D721Med (cell line): ENCODE data around the gene EEF2.
"Not testable (repeated sequence)": the region's sequence is repeated elsewhere in the genome, so short reads cannot be mapped to it uniquely, and the experiment has no call there.

ENCODE experiments used
- DNase-seq: peaks from one replicate; pipeline ENCODE4 v3.0.0; 2011; ENCODE audit warnings: low spot score; ENCODE audit not compliant: insufficient read length
- FAIRE-seq: peaks from 2 replicates; lab custom pipeline; 2011; peaks lifted over from hg19 to GRCh38; lab: Jason Lieb, UNC
- TF ChIP-seq, protein P1 (sequence below): IDR thresholded peaks from 2 replicates; pipeline ENCODE4 v1.5.1; 2012; ENCODE audit warnings: mild to moderate bottlenecking, control low read depth; ENCODE audit not compliant: insufficient read depth; ENCODE audit errors: missing control alignments

The EEF2 gene

DNA sequence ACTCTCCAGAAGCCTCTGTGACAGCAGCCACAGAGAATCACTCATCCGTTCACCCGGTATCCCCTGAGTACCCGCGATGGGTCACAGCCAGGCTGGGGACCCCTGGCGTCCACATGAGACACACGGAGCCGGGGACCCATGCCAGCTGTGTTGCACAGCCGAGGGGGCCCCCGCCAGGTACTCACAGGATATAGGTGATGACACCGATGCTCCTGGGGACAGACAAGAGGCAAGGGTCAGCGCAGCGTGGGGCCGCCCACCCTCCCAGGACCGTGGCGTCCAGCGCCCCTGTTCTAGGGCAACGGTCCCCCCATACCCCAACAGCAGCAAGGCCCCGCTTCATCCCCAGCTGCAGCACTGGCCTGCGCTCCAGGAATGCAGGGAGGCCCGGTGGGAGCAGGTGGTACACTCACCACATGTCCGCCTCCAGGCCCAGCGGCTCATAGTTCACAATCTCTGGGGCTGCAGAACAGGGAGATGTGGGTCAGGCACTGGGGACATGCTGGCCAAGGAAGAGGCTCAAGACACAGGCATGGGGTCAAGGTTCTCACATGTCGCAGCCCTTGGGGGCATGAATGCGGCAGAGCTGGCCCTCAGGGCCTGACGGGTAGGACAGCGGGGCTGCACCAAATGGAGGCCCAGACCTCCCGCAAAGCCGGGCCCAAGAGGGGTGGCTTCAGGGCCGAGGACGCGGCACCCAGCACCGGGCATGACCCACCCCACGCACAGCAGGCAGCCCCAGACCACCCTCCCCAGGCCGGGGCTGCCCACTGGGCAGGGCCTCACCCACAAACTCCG lies 21.6 kb downstream of the EEF2 start:
- FAIRE-seq (no peak), DNase-seq (no peak)
- TF ChIP-seq, protein P1, sequence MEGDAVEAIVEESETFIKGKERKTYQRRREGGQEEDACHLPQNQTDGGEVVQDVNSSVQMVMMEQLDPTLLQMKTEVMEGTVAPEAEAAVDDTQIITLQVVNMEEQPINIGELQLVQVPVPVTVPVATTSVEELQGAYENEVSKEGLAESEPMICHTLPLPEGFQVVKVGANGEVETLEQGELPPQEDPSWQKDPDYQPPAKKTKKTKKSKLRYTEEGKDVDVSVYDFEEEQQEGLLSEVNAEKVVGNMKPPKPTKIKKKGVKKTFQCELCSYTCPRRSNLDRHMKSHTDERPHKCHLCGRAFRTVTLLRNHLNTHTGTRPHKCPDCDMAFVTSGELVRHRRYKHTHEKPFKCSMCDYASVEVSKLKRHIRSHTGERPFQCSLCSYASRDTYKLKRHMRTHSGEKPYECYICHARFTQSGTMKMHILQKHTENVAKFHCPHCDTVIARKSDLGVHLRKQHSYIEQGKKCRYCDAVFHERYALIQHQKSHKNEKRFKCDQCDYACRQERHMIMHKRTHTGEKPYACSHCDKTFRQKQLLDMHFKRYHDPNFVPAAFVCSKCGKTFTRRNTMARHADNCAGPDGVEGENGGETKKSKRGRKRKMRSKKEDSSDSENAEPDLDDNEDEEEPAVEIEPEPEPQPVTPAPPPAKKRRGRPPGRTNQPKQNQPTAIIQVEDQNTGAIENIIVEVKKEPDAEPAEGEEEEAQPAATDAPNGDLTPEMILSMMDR: no peak

DNA sequence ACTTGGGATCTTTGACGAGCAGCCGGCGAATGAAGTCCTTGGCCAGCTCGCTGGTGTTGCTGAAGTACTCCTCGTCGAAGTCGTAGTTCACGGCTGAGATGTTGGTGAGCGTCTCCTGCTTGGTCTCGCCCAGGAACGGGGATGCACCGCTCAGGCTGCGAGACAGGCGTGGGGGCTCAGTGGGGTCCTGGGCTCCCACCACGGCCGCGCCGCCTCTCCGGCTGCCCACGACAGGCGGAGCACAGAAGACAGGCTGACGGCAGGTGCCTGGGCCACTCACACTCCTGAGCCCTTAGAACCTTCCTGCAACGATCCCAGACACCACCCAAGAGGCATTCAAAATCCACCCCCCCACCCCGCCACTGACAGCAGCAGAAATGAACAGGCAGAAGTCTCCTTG lies 24.3 kb downstream of the EEF2 start:
- DNase-seq (no peak), FAIRE-seq (no peak)
- TF ChIP-seq, protein P1: no peak

DNA sequence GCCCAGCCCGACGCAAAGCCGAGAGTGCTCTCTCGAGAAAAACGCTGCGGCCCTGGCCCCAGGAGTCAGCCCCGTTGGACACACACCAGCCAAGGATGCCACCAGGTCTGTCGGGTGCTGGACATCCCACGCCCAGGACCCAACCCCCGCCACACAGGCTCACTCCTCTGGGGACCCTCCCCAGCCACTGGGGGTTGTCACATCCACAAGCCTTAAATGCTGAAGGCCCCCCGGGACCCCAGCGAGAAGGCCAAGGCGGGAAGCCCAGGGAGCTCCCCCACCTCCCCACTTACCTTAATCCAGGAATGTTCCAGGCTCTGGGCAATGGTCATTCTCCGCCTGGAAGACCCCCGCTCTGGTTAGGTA lies 25.5 kb downstream of the EEF2 start:
- no peak for FAIRE-seq
- DNase-seq: no peak
- TF ChIP-seq, protein P1: no peak

DNA sequence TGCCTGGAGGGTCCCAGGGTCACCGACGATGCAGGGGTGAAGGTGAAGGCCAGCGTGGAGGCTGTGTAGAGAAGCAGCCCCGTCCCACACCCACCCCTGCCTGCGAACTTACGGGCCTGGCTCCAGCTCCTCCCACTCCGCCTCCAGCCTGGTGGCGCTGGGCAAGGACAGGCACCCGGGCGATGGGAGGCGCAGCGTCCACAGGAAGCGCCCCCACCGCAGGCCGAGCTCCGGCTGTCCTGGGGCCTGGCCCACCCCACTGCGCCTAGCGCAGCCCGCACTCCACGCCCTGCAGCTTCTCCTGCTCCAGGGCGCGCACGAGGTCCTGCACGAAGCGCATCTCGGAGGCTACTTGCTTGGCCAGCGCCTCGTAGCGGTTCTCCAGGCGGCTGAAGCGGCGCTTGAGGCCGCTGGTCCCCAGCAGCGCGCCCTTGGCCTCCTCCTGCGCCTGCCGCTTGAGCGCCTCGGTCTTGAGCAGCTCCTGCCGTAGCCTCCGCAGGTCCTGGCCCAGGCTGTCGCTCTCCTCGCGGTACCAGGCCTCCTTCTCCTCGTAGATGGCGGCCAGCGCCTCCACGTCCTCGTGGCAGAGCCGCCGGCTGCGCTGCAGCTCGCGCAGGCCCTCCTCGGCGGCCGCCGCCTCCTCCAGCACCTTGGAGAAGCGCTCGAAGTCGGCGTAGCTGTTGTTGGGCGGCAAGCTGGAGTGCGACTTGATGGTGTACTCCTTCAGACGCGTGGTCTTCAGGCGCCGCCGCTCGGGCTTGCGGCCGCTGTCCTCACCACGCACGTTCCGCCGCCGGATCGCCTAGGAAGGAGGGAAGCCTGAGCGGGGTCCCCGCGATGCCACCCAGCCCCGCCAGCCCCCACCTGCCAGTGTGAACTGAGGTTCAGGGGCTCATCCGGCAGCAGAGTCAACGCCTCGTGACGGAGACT lies 26.2 kb downstream of the EEF2 start:
- no peak for FAIRE-seq
- DNase-seq: no peak
- TF ChIP-seq, protein P1: no peak

DNA sequence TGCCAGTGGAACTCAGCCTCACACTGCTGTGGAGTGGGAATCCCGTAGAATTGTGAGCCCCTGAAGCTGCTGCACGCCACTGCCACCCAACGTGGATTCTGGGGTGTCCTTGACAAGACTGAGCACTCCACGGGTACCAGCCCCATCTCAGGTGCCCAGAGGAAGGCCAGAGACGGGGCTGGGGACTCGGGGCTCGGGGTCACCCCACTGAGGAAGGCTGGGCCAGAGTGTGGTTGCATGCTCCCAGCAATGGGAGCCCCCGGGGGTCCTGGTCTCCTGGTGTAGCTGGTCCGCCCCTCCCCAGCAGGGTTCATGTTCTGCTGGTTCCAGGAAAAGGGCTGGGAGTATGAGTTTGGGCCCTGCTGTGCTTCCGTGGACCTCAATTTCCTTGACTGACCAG lies 29.6 kb downstream of the EEF2 start:
- FAIRE-seq (no peak), DNase-seq (no peak)
- TF ChIP-seq, protein P1: no peak

DNA sequence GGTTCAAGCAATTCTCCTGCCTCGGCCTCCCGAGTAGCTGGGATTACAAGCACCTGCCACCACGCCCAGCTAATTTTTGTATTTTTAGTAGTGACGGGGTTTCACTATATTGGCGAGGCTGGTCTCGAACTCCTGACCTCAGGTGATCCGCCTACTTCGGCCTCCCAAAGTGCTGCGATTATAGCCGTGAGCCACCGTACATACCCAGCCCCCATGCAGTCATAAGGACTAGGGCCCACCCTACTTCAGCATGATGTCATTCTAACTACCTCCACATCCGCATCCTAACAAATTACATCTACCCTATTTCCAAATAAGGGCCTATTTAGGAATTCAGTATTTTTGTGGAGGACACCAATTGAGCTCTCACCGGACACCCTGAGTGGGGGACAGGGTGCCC lies 30.0 kb downstream of the EEF2 start:
- FAIRE-seq, DNase-seq: not testable (repeated sequence)

DNA sequence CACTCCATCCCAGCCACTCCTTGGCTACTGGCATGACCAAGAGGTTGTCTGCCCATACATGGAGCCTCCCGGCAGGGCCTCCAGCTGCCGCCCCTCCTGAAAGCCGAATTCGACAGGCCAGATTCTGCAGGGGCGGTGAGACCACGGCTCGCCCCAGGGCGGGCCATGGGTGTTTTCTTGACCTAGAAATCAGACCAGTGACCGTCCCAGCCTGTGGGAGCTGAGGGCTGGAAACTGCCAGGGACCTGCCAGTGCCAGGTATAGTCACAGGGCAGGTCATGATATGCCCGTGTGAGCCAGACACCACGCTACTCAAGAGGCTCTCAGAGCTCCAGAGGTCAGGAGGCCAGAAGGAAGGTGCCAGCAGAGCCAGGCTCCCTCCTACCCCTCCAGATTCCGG lies 31.2 kb downstream of the EEF2 start:
- TF ChIP-seq, protein P1: no peak

DNA sequence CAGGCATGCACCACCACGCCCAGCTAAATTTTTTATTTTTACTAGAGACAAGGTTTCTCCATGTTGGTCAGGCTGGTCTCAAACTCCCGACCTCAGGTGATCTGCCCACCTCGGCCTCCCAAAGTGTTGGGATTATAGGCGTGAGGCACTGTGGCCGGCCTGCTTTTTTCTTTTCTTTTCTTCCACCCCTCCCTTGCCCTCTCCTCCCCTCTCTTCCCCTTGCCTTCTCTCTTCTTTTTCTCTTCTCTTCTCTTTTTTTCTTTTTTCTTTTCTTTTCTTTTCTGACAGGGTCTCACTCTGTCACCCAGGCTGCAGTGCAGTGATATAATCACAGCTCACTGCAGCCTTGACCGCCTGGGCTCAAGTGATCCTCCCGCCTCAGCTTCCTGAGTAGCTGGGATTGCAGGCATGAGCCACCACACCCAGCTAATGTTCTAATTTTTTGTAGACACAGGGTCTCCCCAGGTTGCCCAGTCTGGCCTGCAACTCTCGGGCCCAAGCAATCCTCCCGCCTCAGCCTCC lies 32.4 kb downstream of the EEF2 start:
- not testable (repeated sequence) for FAIRE-seq, DNase-seq

More for the DNA sequence above, 31.2 kb downstream of the EEF2 start:
- DNase-seq (no peak), FAIRE-seq (no peak)
